Measurements from ENCODE around the gene TNNI3K.

Gene TNNI3K

DNA sequence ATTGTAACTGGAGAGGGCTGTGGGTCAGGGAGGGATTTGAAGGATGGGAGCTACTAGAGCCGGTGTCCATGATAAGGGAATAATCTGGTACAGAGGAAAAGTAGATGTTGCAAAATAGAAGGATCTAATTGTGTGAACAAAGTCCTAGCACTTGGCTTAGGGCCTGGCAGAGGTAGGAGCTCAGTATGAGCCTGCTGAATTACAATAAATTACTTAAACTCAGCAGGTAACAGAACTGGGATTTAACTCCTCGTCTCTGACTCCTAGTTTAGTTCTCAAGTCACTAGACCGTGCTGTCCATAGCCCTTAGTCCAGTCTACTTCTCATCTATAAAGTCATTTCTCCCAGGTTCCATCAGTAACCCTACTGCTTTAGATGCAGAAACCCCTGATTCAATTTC lies 157.0 kb downstream of the TNNI3K start:
- DNase-seq (ENCODE audit: low spot score), result no peak

GRCh38 chr1:74392840-74393239 lies 157.7 kb downstream of the TNNI3K start:
- no peak for DNase-seq (ENCODE audit: low spot score)

GRCh38 chr1:74395571-74395970 lies 160.4 kb downstream of the TNNI3K start:
- DNase-seq (ENCODE audit: low spot score), result no peak

GRCh38 chr1:74396462-74396861 lies 161.3 kb downstream of the TNNI3K start:
- DNase-seq (ENCODE audit: low spot score), result no peak

DNA sequence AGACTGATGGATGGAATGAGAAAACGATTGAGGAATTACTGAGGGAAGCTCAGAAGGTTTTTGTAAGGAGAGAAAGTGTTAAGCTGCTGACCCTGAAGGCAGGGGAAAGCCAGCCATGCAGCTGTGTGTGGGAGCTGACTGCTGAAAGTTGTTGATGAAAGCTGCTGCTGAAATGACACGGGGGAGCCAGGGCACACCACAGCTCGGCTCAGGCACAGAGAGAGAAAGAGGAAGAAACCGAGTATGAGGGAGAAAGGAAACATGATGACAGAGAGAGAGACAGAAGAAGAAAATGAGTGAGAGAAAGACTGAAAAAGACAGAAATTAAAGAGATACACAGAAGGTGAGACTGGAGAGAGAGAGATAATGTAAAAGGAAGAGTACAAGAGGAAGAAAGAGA lies 161.7 kb downstream of the TNNI3K start:
- no peak for DNase-seq (ENCODE audit: low spot score)

DNA sequence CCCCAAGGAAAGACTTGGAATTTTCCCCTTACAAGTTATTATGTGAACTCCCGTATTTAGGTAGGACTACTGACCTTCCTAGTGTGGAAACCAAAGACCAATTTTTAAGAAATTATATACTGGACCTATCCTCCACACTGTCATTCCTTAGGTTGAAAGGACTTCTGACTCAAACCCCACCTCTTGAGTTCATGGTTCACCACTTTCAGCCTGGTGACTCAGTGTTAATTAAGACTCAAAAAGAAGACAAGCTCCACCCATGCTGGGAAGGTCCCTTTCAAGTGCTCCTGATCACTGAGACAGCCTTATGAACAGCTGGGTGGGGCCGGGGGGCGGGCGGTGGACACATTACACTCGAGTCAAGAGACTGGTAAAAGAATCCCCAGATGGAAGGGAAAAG lies 164.1 kb downstream of the TNNI3K start:
- no peak for DNase-seq (ENCODE audit: low spot score)

GRCh38 chr1:74402873-74403272 lies 167.7 kb downstream of the TNNI3K start:
- DNase-seq (ENCODE audit: low spot score), result no peak

DNA sequence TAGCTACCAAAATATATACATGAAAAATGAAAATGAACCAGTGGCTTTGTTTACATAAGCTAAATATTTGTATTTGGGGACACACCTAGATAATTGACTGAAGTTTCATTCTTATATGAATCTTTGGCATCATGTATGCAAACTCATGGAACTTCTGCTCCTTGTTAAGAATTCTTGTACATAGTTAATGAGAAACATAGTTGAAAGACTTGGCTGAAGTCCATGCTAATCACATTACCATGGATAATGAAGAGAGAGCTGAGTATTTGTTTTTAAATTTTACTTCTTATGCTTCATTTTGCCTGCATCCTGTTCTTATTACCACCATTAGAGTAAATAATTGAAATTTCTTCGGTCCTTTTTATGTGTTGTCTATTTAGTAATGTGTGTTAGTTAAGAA lies 168.4 kb downstream of the TNNI3K start:
- no peak for DNase-seq (ENCODE audit: low spot score)

- DNase-seq (ENCODE audit: low spot score), result no peak
Observed at GRCh38 chr1:74406759-74407158, 171.6 kb downstream of the TNNI3K start.

DNA sequence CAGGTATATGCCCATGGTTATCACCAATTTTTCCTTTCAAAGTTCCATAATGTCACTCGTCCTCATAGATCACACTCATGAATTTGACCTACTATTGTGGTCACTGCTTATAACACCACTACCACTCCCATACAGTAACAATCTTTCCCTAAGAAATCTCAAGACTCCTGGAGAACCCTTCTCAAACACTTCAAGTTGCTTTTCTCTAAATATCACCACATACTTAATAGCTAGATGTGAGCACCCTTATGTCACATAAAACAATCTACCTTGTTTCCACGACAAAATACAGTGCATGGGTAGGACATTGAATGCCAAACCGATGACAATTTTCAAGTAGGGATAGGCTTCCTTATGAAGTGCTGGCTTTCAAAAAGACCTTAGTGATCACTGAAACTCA lies 172.7 kb downstream of the TNNI3K start:
- no peak for DNase-seq (ENCODE audit: low spot score)

DNA sequence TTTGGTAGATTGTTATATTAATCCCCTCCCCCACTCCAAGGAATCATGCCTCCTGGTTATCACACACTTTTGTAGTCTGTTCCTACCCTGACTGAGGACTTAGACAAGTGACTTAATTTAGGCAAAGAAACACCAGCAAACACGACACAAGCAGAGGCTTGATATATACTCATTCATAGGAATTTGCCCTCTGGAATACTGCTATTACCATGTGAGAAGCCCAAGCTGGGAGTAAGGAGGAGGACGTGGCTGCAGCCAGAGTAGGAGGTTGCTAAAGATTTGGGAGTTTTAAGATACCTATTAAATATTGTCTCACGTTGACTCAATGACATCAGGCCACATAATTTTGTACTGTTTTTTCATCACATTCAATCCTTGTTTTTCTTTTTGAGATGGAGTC lies 177.1 kb downstream of the TNNI3K start:
- no peak for DNase-seq (ENCODE audit: low spot score)

GRCh38 chr1:74415935-74416334 lies 180.7 kb downstream of the TNNI3K start:
- no peak for DNase-seq (ENCODE audit: low spot score)

GRCh38 chr1:74419611-74420010 lies 184.4 kb downstream of the TNNI3K start:
- no peak for DNase-seq (ENCODE audit: low spot score)

- DNase-seq (ENCODE audit: low spot score), result no peak
Observed at GRCh38 chr1:74420467-74420866, 185.3 kb downstream of the TNNI3K start.

DNA sequence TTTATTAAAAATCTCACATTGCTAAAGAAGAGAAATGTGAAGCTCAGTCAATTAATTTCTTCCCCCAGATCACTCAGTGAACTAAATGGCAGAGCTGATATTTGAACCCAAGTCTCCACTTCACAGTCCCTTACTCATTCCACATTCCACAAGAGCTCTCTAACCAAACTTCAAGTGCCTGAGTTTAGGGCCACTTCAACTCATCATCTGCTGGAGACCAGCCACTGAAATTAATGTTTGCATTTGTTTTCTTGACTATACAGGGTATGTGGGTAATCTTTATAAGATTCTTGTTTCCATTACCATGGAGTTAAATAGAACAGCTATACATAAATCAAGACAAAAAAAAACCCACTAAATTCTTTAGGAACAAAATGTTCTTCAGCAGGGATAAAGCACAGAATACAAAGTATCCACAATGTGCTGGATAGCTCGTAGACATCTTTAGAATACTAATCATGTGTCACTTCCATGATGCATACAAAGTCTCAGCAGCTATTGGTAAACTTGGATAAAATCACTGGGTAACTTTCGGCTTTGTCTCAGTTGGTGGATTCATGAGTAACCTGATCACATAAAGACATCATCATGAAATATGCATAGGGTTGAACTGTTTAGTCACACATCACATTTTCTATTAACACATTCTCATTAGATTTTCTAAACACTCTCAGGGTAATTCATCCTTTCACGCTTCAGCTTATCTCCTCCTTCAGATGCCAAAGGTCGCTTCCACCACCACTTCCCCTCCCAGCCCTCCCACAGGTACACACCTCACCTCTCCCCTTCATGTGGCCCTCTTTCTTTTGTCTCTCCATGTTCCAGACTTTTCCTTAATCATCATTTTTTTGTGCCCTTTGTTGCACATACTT lies 187.5 kb downstream of the TNNI3K start:
- DNase-seq (ENCODE audit: low spot score), result no peak

GRCh38 chr1:74423471-74423870 lies 188.3 kb downstream of the TNNI3K start:
- DNase-seq (ENCODE audit: low spot score), result no peak

- DNase-seq (ENCODE audit: low spot score), result no peak
Observed at GRCh38 chr1:74425676-74426075, 190.5 kb downstream of the TNNI3K start.

GRCh38 chr1:74426208-74426937 lies 191.2 kb downstream of the TNNI3K start:
- no peak for DNase-seq (ENCODE audit: low spot score)

GRCh38 chr1:74427681-74428080 lies 192.5 kb downstream of the TNNI3K start:
- no peak for DNase-seq (ENCODE audit: low spot score)

GRCh38 chr1:74429580-74429979 lies 194.4 kb downstream of the TNNI3K start:
- no peak for DNase-seq (ENCODE audit: low spot score)

- DNase-seq (ENCODE audit: low spot score), result no peak
Observed at GRCh38 chr1:74430342-74430934, 195.3 kb downstream of the TNNI3K start.

DNA sequence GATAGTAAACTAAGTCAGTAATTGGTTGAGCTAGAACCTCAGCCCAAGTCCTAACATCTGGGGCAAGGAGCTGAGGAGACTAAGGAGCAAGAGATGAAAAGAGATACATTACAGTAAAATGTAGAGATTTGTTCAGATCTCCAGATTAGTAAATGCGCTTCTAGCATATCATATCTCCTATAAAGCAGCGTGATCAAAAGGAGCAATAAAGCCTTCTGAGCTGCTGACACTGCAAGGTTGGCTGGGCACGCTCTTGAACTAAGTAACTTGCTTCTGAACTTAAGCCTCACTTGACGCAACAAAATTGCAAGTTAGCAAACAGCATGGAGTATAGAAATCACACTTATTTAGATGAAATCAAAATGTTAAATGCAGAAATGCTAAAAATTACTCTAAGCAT lies 196.3 kb downstream of the TNNI3K start:
- DNase-seq (ENCODE audit: low spot score), result no peak

DNA sequence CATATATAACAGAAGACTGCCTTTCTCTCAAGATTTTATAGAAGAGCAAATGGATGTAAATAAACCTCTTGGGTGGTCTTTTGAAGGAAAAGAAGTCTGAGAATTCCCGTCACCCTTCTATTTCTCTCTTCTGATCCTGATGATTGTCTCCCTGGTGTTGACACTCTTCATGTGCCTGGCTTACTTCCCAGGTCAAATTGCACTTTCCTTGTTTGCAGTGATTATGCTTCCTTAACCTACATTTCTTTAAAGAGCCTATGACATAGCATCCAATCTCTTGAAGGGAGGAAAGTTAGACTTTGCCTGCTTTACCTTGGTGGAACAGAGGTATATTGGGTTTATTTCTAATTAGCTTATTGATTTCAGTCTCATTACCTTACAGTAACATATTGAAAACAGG lies 197.1 kb downstream of the TNNI3K start:
- DNase-seq (ENCODE audit: low spot score), result no peak

All from germinal center (tissue), 1 donor.